Mesothelial cell of epicardium (in vitro differentiated cells): ENCODE results near the gene ADAMTSL2. TPM values are rescaled to one million over a fixed set of nuclear protein-coding genes. Genes with fewer than 3 reads are reported as not detected.

ENCODE experiments used
- DNase-seq, 2 experiments: peaks; one replicate each; pipeline ENCODE4 v3.0.0; 2021; ENCODE audit warnings: low spot score in 2 of 2; ENCODE audit not compliant: unreplicated experiment in 2 of 2
- H3K27ac Mint-ChIP-seq: 2 replicates; pipeline ENCODE4 v1.8.0; 2021; ENCODE audit warnings: mixed read lengths
- H3K27me3 Mint-ChIP-seq: 2 replicates; pipeline ENCODE4 v1.8.0; 2021; ENCODE audit warnings: low read depth, mixed read lengths
- H3K36me3 Mint-ChIP-seq: 2 replicates; pipeline ENCODE4 v1.8.0; 2021; ENCODE audit warnings: mixed read lengths
- H3K4me1 Mint-ChIP-seq: 2 replicates; pipeline ENCODE4 v1.8.0; 2021; ENCODE audit warnings: mixed read lengths
- H3K4me3 Mint-ChIP-seq: 2 replicates; pipeline ENCODE4 v1.8.0; 2021; ENCODE audit warnings: mild to moderate bottlenecking, moderate library complexity, mixed read lengths
- H3K9me3 Mint-ChIP-seq: 2 replicates; pipeline ENCODE4 v1.8.0; 2021; ENCODE audit warnings: mixed read lengths
- total RNA-seq: library from RNA; stranded (reverse); gene quantifications from 3 replicates; pipeline ENCODE4 v1.2.1, GENCODE V29; 2021
- TF ChIP-seq, protein P1 (sequence below): fragments of 200-600 bp; sonication (generic); IDR thresholded peaks from one replicate; pipeline ENCODE4 v1.5.0; 2021; ENCODE audit warnings: antibody characterized with exemption; ENCODE audit not compliant: unreplicated experiment

Gene ADAMTSL2
- total RNA-seq, 1 donor from 2014 or later: 6.5 TPM

DNA sequence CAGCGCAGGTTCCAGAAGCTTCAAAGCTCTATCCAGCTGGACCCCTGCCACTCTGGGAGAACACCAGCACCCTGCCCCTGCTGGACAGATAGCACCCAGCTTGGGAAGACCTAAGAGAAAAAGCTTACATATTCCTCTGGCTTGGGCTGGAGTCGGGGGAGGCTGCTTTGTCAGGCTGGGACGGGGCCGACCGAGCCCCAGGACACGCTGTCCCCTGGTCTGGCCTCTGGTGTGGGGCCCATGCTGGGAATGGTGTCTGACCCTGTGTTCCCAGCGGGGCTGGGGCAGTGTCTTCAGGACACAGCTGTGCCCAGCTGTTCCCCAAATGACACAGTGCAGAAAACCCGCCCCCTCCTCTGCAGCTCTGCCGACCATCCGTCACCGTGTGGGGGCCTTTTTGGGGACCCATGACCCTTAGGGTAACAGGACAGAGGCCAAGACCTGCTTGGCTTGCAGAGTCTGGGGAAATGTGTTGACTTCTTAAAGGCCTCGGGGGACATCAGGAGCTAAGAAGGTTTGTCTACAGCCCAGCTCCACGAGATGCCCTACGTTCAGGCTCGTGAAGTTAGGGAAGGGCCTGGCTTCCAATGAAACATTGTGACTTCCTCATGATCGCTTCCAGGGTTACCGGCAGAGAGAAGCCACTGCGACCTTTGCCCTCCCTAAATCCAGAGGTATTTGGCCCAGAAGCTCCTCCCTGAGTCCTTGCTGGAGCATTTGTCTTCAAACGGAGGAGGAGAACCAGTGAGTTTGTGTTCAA is 35.2 kb upstream of the ADAMTSL2 start:
- H3K27me3 Mint-ChIP-seq: no peaks in the 10 kb centered on the region
- TF ChIP-seq, protein P1, sequence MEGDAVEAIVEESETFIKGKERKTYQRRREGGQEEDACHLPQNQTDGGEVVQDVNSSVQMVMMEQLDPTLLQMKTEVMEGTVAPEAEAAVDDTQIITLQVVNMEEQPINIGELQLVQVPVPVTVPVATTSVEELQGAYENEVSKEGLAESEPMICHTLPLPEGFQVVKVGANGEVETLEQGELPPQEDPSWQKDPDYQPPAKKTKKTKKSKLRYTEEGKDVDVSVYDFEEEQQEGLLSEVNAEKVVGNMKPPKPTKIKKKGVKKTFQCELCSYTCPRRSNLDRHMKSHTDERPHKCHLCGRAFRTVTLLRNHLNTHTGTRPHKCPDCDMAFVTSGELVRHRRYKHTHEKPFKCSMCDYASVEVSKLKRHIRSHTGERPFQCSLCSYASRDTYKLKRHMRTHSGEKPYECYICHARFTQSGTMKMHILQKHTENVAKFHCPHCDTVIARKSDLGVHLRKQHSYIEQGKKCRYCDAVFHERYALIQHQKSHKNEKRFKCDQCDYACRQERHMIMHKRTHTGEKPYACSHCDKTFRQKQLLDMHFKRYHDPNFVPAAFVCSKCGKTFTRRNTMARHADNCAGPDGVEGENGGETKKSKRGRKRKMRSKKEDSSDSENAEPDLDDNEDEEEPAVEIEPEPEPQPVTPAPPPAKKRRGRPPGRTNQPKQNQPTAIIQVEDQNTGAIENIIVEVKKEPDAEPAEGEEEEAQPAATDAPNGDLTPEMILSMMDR: no peak
- no peak overlapping the region for H3K27ac Mint-ChIP-seq
- H3K36me3 Mint-ChIP-seq: no peaks in the 10 kb centered on the region
- H3K9me3 Mint-ChIP-seq: peaks cover 24% of the 10 kb centered on the region
- DNase-seq: no peak
- H3K4me3 Mint-ChIP-seq: no peak overlapping the region
- H3K4me1 Mint-ChIP-seq: no peaks in the 10 kb centered on the region

DNA sequence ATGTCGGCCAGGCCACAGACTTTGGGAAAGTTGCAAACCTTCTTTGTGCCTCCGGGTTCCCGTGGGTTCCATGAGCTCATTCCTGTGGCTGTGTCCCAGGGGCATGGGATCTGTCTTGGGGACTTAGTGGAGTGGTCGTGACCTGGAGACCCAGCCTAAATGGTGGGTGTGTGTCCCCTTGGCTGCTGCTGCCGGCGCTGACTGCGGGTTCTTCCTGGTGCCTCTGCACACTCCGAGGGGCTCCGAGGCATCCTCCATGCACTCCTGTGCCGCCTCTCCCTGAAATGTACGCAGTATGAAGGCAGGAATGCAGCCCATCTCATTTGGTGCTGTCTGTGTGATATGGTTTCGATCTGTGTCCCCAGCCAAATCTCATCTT is 34.6 kb upstream of the ADAMTSL2 start:
- TF ChIP-seq, protein P1: no peak
- no peaks in the 10 kb centered on the region for H3K27me3 Mint-ChIP-seq
- H3K4me3 Mint-ChIP-seq: no peak overlapping the region
- H3K4me1 Mint-ChIP-seq: no peaks in the 10 kb centered on the region
- no peak for DNase-seq
- H3K27ac Mint-ChIP-seq: no peak overlapping the region
- peaks cover 24% of the 10 kb centered on the region for H3K9me3 Mint-ChIP-seq
- no peaks in the 10 kb centered on the region for H3K36me3 Mint-ChIP-seq

DNA sequence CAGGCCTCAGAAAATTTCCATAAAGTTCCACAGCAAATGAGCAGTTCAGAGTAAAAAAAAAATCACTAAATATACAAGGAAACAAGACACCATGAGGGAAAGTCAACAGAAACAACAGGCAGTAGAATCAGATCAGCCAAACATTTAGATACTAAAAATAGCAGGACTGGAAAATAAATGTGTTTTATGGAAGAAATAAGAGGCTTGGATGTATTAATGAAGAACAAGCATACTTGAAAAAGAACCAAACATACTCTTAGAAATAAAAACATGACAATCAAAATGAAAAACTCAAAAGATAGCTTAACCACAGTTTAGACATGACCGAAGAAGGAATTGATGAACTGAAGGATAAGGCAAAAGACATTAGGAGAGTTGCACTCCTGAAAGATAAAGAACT is 32.4 kb upstream of the ADAMTSL2 start:
- no peak overlapping the region for H3K4me3 Mint-ChIP-seq

DNA sequence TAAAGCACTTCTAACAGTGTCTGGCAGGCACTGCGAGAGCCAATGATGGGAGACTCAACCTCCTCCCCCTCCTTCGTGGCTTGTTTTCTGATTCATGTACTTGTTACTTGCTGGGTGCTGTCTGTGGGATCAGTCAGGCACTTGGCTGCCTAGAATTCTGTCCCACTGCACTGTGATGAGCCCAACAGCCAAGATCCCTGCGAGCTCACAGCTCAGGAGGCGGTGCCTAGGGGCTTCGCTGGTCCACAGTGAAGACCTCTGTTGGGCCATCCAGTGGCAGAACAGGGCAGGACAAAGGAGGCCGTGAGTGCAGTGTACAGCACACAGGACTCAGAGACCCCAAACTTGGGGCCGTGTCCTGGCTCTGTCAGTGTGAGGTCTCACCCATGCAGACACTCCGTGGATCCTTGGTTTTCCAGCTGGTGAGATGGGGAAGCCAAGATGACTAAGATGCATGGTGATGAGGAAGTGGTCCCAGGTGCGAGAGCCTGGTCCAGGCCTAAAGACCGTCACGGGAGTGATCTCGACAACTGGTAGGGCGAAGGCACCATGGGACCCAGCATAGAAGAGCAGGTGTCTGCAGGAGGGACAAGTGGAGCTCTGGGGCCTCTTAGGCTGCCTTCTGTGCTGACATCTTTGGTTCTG is 29.2 kb upstream of the ADAMTSL2 start:
- Mint-ChIP-seq H3K9me3 (peaks cover 24% of the 10 kb centered on the region), H3K27ac (no peak overlapping the region), H3K27me3 (no peaks in the 10 kb centered on the region), H3K36me3 (no peaks in the 10 kb centered on the region), H3K4me1 (peaks cover 24% of the 10 kb centered on the region), H3K4me3 (no peak overlapping the region)
- no peak for DNase-seq
- TF ChIP-seq, protein P1: no peak

More for the DNA sequence above, 32.4 kb upstream of the ADAMTSL2 start:
- Mint-ChIP-seq H3K27me3 (no peaks in the 10 kb centered on the region), H3K36me3 (no peaks in the 10 kb centered on the region), H3K27ac (no peak overlapping the region), H3K9me3 (peaks cover 24% of the 10 kb centered on the region), H3K4me1 (peaks cover 7% of the 10 kb centered on the region)
- TF ChIP-seq, protein P1: no peak
- DNase-seq: no peak

DNA sequence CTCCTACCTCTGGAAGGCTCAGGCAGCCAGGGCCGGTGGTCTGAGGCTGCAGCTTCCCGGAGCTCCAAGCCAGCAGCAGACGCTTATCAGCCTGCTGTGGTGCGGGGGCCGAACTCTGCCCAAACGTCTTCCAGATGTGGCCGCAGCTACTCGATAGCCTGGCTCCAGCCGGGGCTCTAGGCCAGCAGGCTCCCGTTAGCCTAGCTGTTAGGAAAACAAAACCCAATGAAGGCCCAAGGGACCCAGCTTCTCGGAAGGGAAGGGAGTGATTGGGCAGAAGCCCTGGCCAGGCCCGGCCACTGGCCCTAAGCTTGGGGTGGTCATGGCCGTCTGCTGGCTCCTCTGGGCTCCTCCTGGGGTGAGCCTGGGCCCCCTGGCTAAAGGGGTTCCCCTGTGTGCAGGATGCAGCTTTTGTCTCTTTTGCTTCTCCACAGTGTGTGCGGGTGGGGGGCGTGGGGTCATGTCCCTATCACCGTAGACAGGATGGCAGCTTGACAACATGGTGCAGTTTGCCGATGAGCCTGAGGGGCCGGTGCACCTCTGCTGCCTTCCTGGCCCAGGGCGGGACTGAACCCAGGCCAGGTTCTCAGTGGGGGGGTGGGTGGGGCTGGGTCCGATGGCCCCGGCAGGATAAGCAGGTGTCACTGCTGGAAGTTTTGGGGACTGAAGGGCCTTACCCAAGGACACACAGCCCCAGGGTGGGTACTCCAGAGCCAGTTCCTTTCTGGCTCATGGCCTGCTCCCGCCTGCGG is 28.4 kb upstream of the ADAMTSL2 start:
- DNase-seq: no peak
- Mint-ChIP-seq H3K4me3 (no peak overlapping the region), H3K36me3 (no peaks in the 10 kb centered on the region), H3K4me1 (peaks cover 26% of the 10 kb centered on the region), H3K27ac (no peak overlapping the region), H3K27me3 (no peaks in the 10 kb centered on the region), H3K9me3 (peaks cover 22% of the 10 kb centered on the region)
- TF ChIP-seq, protein P1: no peak
